HG02571 (cell line): ENCODE data around the gene EPS8L2.
"Not testable (repeated sequence)": the region's sequence is repeated elsewhere in the genome, so short reads cannot be mapped to it uniquely, and the experiment has no call there.

Source experiments
- ATAC-seq: cut with Tn5 transposase; IDR thresholded peaks from one replicate; pipeline ENCODE4 v1.9.1; 2021; ENCODE audit warnings: mild to moderate bottlenecking, moderate library complexity; ENCODE audit not compliant: unreplicated experiment

EPS8L2 gene

GRCh38 chr11:689625-690024, 16.4 kb upstream of the EPS8L2 start:
- ATAC-seq = no peak

GRCh38 chr11:690244-690643, 15.8 kb upstream of the EPS8L2 start:
- not testable (repeated sequence) for ATAC-seq

GRCh38 chr11:690738-691633, 15.0 kb upstream of the EPS8L2 start:
- no peak for ATAC-seq

- ATAC-seq = no peak
Observed at GRCh38 chr11:691710-692590, 14.1 kb upstream of the EPS8L2 start.

- no peak for ATAC-seq
Observed at GRCh38 chr11:692824-693414, 13.1 kb upstream of the EPS8L2 start.

GRCh38 chr11:693415-693831, 12.6 kb upstream of the EPS8L2 start:
- ATAC-seq = no peak

GRCh38 chr11:693887-694562, 12.0 kb upstream of the EPS8L2 start:
- no peak for ATAC-seq

GRCh38 chr11:694563-695287, 11.3 kb upstream of the EPS8L2 start, which contains the start of gene DEAF1:
TSS of gene DEAF1 (minus strand) at chr11:695222. CDS start at chr11:695047, 175 bp downstream.
- peak; percentile 72 for ATAC-seq

- no peak for ATAC-seq
Observed at GRCh38 chr11:695288-695537, 10.8 kb upstream of the EPS8L2 start.

- ATAC-seq = peak; percentile 71
Observed at GRCh38 chr11:695538-696248, 10.3 kb upstream of the EPS8L2 start, which contains the start of gene TMEM80. TSS of gene TMEM80 (plus strand) at chr11:695816. CDS start at chr11:695828, 12 bp downstream.

- ATAC-seq = no peak
Observed at GRCh38 chr11:696955-697491, 9.0 kb upstream of the EPS8L2 start.

GRCh38 chr11:697811-698311, 8.2 kb upstream of the EPS8L2 start:
- no peak for ATAC-seq

GRCh38 chr11:698493-699115, 7.4 kb upstream of the EPS8L2 start:
- ATAC-seq = no peak

- ATAC-seq = no peak
Observed at GRCh38 chr11:699116-699508, 6.9 kb upstream of the EPS8L2 start.

GRCh38 chr11:699753-700152, 6.3 kb upstream of the EPS8L2 start:
- no peak for ATAC-seq

GRCh38 chr11:701741-702461, 4.1 kb upstream of the EPS8L2 start:
- ATAC-seq = no peak

- no peak for ATAC-seq
Observed at GRCh38 chr11:702462-703461, 3.3 kb upstream of the EPS8L2 start.
